Testis (tissue), 3 donors: ENCODE measurements around the gene NDRG2. TPM values are rescaled to one million over a fixed set of nuclear protein-coding genes. Genes with fewer than 3 reads are reported as not detected.

Experiments used
- DNase-seq: peaks from one replicate; pipeline ENCODE4 v3.0.0-alpha.2; 2019
- H3K27ac ChIP-seq, 2 donors: fragments of 200-600 bp; sonication (generic); one replicate each; pipeline ENCODE4 v1.5.1; 2019
- H3K27me3 ChIP-seq: fragments of 200-600 bp; sonication (generic); one replicate; pipeline ENCODE4 v1.5.1; 2019
- H3K36me3 ChIP-seq: fragments of 200-600 bp; sonication (generic); one replicate; pipeline ENCODE4 v1.5.1; 2017; ENCODE audit warnings: low read depth; ENCODE audit errors: missing control alignments
- H3K4me1 ChIP-seq: fragments of 200-600 bp; sonication (generic); one replicate; pipeline ENCODE4 v1.5.1; 2019
- H3K4me3 ChIP-seq, 2 donors: fragments of 200-600 bp; sonication (generic); one replicate each; pipeline ENCODE4 v1.5.1; 2017 to 2019
- H3K9me3 ChIP-seq: fragments of 200-600 bp; sonication (generic); one replicate; pipeline ENCODE4 v1.5.1; 2017
- CTCF ChIP-seq, 3 experiments: fragments of 450-650 bp in 2 of 3; fragments of 200-600 bp in 1 of 3; sonication (generic) in 1 of 3; IDR thresholded peaks; one replicate each; pipeline ENCODE4 v1.5.1; 2016 to 2019; ENCODE audit warnings: antibody characterized with exemption in 3 of 3, mild to moderate bottlenecking in 2 of 3, moderate library complexity in 1 of 3
- POLR2A ChIP-seq: fragments of 450-650 bp; IDR thresholded peaks from one replicate; pipeline ENCODE4 v1.6.1; 2017; ENCODE audit warnings: antibody characterized with exemption, mild to moderate bottlenecking, moderate library complexity
- WGBS, 2 donors: methylation state at CpG; one replicate each; pipeline ENCODE4 v1.1.5; 2018; 5-methylcytosine and 5-hydroxymethylcytosine counted together
- intact Hi-C: fragments of 100-400 bp; cut with DNase I; formaldehyde crosslinking; loops from one replicate; pipeline ENCODE4 v1.15.1; 2023; ENCODE audit warnings: low total_unique reads
- polyA plus RNA-seq: library from polyadenylated mRNA; stranded (reverse); fragments of 350-450 nt; fragmentation: Illumina TruSeq; extraction: RNeasy Lipid Tissue Mini Kit (QIAGEN cat#74804); gene quantifications from one replicate; pipeline ENCODE4 v1.2.3, GENCODE V29; 2014; ENCODE audit warnings: low read depth, low replicate concordance; ENCODE audit not compliant: insufficient read depth
- total RNA-seq, 2 donors: library from RNA; depleted of rRNA; stranded (reverse); fragments of >200 nt; gene quantifications; one replicate each; pipeline ENCODE4 v1.2.3, GENCODE V29; 2016

The NDRG2 gene
- total and polyA plus RNA-seq, 3 donors from 2014 or later = 85.6 to 106 (median 98.4) TPM

- 74 to 79% methylated on average over 8 of the region's 8 CpGs for WGBS, 2 donors
- Histone ChIP-seq H3K4me3 (no peak overlapping the region), H3K36me3 (no peaks in the 10 kb centered on the region), H3K4me1 (peaks cover 15% of the 10 kb centered on the region), H3K27ac (peak overlapping the region in 1 of 2 donors; percentile 64), H3K27me3 (no peaks in the 10 kb centered on the region), H3K9me3 (no peaks in the 10 kb centered on the region)
- TF ChIP-seq CTCF (IDR thresholded peaks at IDR 0.05) (no peak), POLR2A (no peak)
- intact Hi-C loops = no loop called here
- no peak for DNase-seq
These were observed 15.6 kb upstream of the NDRG2 start for GRCh38 chr14:21040370-21040925.

- intact Hi-C loops = no loop called here
- Histone ChIP-seq H3K4me1 (peaks cover 22% of the 10 kb centered on the region), H3K27me3 (no peaks in the 10 kb centered on the region), H3K27ac (peak overlapping the region; percentile 0 to 64), H3K4me3 (no peak overlapping the region), H3K9me3 (no peaks in the 10 kb centered on the region), H3K36me3 (no peaks in the 10 kb centered on the region)
- peak; percentile 60 for DNase-seq
- WGBS, 2 donors = 45 to 67% methylated on average over 8 of the region's 8 CpGs
- TF ChIP-seq CTCF (IDR thresholded peaks at IDR 0.05) (peak; percentile 46 to 56 (median 55)), POLR2A (no peak)
These were observed 14.9 kb upstream of the NDRG2 start for GRCh38 chr14:21039585-21040369.

- Histone ChIP-seq H3K36me3 (no peaks in the 10 kb centered on the region), H3K4me1 (peaks cover 29% of the 10 kb centered on the region), H3K27ac (peak overlapping the region in 1 of 2 donors; percentile 64), H3K4me3 (no peak overlapping the region), H3K9me3 (no peaks in the 10 kb centered on the region), H3K27me3 (no peaks in the 10 kb centered on the region)
- TF ChIP-seq POLR2A = no peak
- TF ChIP-seq CTCF (IDR thresholded peaks at IDR 0.05) = no peak
- peak; percentile 84 for DNase-seq
- intact Hi-C loops = no loop called here
- WGBS, 2 donors = 44 to 46% methylated on average over 10 of the region's 10 CpGs
These were observed 13.9 kb upstream of the NDRG2 start for GRCh38 chr14:21038441-21039422.

- Histone ChIP-seq H3K9me3 (no peaks in the 10 kb centered on the region), H3K27me3 (no peaks in the 10 kb centered on the region), H3K36me3 (no peaks in the 10 kb centered on the region), H3K4me3 (no peak overlapping the region), H3K27ac (peak overlapping the region in 1 of 2 donors; percentile 21), H3K4me1 (peaks cover 29% of the 10 kb centered on the region)
- intact Hi-C loops = no loop called here
- TF ChIP-seq POLR2A = no peak
- TF ChIP-seq CTCF (IDR thresholded peaks at IDR 0.05) = no peak
- 80 to 86% methylated on average over 3 of the region's 3 CpGs for WGBS, 2 donors
- DNase-seq = no peak
These were observed 12.3 kb upstream of the NDRG2 start for GRCh38 chr14:21037156-21037555.
